HepG2 (cell line): Measurements from ENCODE around the gene VWA7. TPM values are rescaled to one million over a fixed set of nuclear protein-coding genes. Genes with fewer than 3 reads are reported as not detected.

Source experiments
- BORCS8-MEF2B ChIP-seq: sonication (generic); formaldehyde crosslinking; IDR thresholded peaks from 2 replicates; pipeline ENCODE4 v1.8.0; 2022; ENCODE audit warnings: mild to moderate bottlenecking, missing genetic modification reagents
- KLF12 ChIP-seq: sonication (generic); formaldehyde crosslinking; IDR thresholded peaks from 2 replicates; pipeline ENCODE4 v1.4.0; 2020; ENCODE audit warnings: missing genetic modification reagents, borderline replicate concordance
- MAFF ChIP-seq: IDR thresholded peaks from 2 replicates; pipeline ENCODE4 v1.6.1; 2011; ENCODE audit warnings: low read depth, low read length, improper control_type of control experiment
- MATR3 ChIP-seq: sonication (generic); formaldehyde crosslinking; IDR thresholded peaks from 2 replicates; pipeline ENCODE4 v1.4.0; 2020; ENCODE audit warnings: missing genetic modification reagents
- MLX ChIP-seq: IDR thresholded peaks from 2 replicates; pipeline ENCODE4 v1.6.1; 2016
- MXD4 ChIP-seq: IDR thresholded peaks from 2 replicates; pipeline ENCODE4 v1.6.1; 2016; ENCODE audit warnings: mild to moderate bottlenecking, missing biosample characterization, missing genetic modification reagents
- POLR2AphosphoS2 ChIP-seq: IDR thresholded peaks from 2 replicates; pipeline ENCODE4 v1.6.1; 2011; ENCODE audit warnings: low read depth, low read length, improper control_type of control experiment
- SKIL ChIP-seq: sonication (generic); formaldehyde crosslinking; IDR thresholded peaks from 2 replicates; pipeline ENCODE4 v1.8.0; 2022; ENCODE audit warnings: missing genetic modification reagents, mild to moderate bottlenecking, moderate library complexity, borderline replicate concordance
- SOX13 ChIP-seq, 3 experiments: fragments of 450-650 bp in 1 of 3; sonication (generic) in 1 of 3; formaldehyde crosslinking in 1 of 3; IDR thresholded peaks in 2 of 3; conservative IDR thresholded peaks in 1 of 3; 2 replicates each; pipeline versions ENCODE4 v1.5.0 to v1.6.1; 2016 to 2020; ENCODE audit warnings: antibody characterized with exemption in 1 of 3, mild to moderate bottlenecking in 1 of 3, missing compliant biosample characterization in 1 of 3, missing genetic modification reagents in 1 of 3, moderate library complexity in 1 of 3
- ZBTB14 ChIP-seq: sonication (generic); formaldehyde crosslinking; IDR thresholded peaks from 2 replicates; pipeline ENCODE4 v1.4.0; 2020; ENCODE audit warnings: missing genetic modification reagents
- ZBTB37 ChIP-seq: sonication (generic); formaldehyde crosslinking; IDR thresholded peaks from 2 replicates; pipeline ENCODE4 v1.4.0; 2020; ENCODE audit warnings: mild to moderate bottlenecking, missing genetic modification reagents
- ZBTB8A ChIP-seq: sonication (generic); formaldehyde crosslinking; IDR thresholded peaks from 2 replicates; pipeline ENCODE4 v1.4.0; 2020; ENCODE audit warnings: mild to moderate bottlenecking, low read depth, missing genetic modification reagents, borderline replicate concordance
- ZMAT5 ChIP-seq: sonication (generic); formaldehyde crosslinking; IDR thresholded peaks from 2 replicates; pipeline ENCODE4 v1.5.0; 2020; ENCODE audit warnings: mild to moderate bottlenecking, low read depth, missing genetic modification reagents, borderline replicate concordance
- ZNF20 ChIP-seq: sonication (generic); formaldehyde crosslinking; IDR thresholded peaks from 2 replicates; pipeline ENCODE4 v1.4.0; 2020; ENCODE audit warnings: mild to moderate bottlenecking, moderate library complexity, missing genetic modification reagents
- ZNF224 ChIP-seq: sonication (generic); formaldehyde crosslinking; IDR thresholded peaks from 2 replicates; pipeline ENCODE4 v1.5.0; 2020; ENCODE audit warnings: mild to moderate bottlenecking, missing genetic modification reagents
- ZNF333 ChIP-seq: sonication (generic); formaldehyde crosslinking; IDR thresholded peaks from 2 replicates; pipeline ENCODE4 v1.4.0; 2020; ENCODE audit warnings: mild to moderate bottlenecking, missing genetic modification reagents, borderline replicate concordance
- ZNF713 ChIP-seq: sonication (generic); formaldehyde crosslinking; IDR thresholded peaks from 2 replicates; pipeline ENCODE4 v1.4.0; 2020; ENCODE audit warnings: mild to moderate bottlenecking, missing genetic modification reagents
- ZNF790 ChIP-seq: sonication (generic); formaldehyde crosslinking; IDR thresholded peaks from 2 replicates; pipeline ENCODE4 v1.8.0; 2022; ENCODE audit warnings: missing genetic modification reagents, mild to moderate bottlenecking, borderline replicate concordance
- polyA plus RNA-seq, 8 experiments: library from polyadenylated mRNA; depleted of rRNA in 3 of 8; stranded (reverse) in 7 of 8; unstranded in 1 of 8; fragments of >200 nt; fragmentation: Illumina TruSeq in 4 of 8; extraction: Trizol in 4 of 8; gene quantifications; 2 replicates each; pipeline versions ENCODE4 v1.2.1 to v1.2.3, GENCODE V29; 2011 to 2016; ENCODE audit warnings: low read depth in 4 of 8, missing spikeins in 1 of 8, mixed read lengths in 1 of 8; ENCODE audit not compliant: insufficient read depth in 1 of 8
- total RNA-seq, 5 experiments: library from RNA; depleted of rRNA; stranded (reverse); fragments of >200 nt; fragmentation: Illumina TruSeq; extraction: Trizol; gene quantifications; 2 replicates each; pipeline ENCODE4 v1.2.3, GENCODE V29; 2016; ENCODE audit warnings: low read depth in 1 of 5

The VWA7 gene
- total and polyA plus RNA-seq, 2 of the 13 experiments (the other 11 are each of a cell fraction or from before 2014, with no cell fraction given) = 0.86 to 3.3 TPM

- TF ChIP-seq SOX13 (IDR thresholded peaks at IDR 0.05) (no peak), SOX13 (CRISPR knock-in tag; conservative IDR thresholded peaks at IDR 0.05 in 1 of 2, IDR thresholded peaks at IDR 0.05 in 1 of 2) (peak in 1 of 2 experiments; percentile 3; a peak in 1 of 4 replicates), MXD4 (CRISPR knock-in tag) (peak; percentile 96), ZMAT5 (no peak), ZNF20 (CRISPR knock-in tag) (peak; percentile 91), KLF12 (CRISPR knock-in tag) (peak; percentile 89), ZBTB37 (CRISPR knock-in tag) (peak; percentile 70), ZBTB14 (CRISPR knock-in tag) (peak; percentile 98), ZBTB8A (CRISPR knock-in tag) (peak; percentile 80; the same call in 1 of the 2 replicates), MAFF (no peak), POLR2AphosphoS2 (no peak), SKIL (CRISPR knock-in tag) (peak; percentile 73), ZNF713 (CRISPR knock-in tag) (no peak; the same call in 1 of the 2 replicates), ZNF333 (peak; percentile 98), MATR3 (CRISPR knock-in tag) (no peak), ZNF790 (peak; percentile 84), BORCS8-MEF2B (CRISPR knock-in tag) (peak; percentile 99), ZNF224 (CRISPR knock-in tag) (peak; percentile 97; the same call in 1 of the 2 replicates), MLX (CRISPR knock-in tag) (peak; percentile 77)
These were observed 37.3 kb downstream of the VWA7 start, which contains the start of gene MSH5 (continued) for GRCh38 chr6:31739639-31740396.
